Naive B cell (primary cell): ENCODE measurements around the gene ELFN1. TPM values are rescaled to one million over a fixed set of nuclear protein-coding genes. Genes with fewer than 3 reads are reported as not detected.

Source experiments
- ATAC-seq, 2 donors: fragments of 150-1000 bp; cut with Tn5 transposase; 2 replicates each; pipeline ENCODE4 v1.10.0; 2021; ENCODE audit warnings: low read depth in 2 of 2, mild to moderate bottlenecking in 2 of 2, moderate library complexity in 2 of 2
- DNase-seq: peaks from one replicate; pipeline ENCODE4 v3.0.0; 2022
- H3K27ac Mint-ChIP-seq, 6 donors: one replicate each; pipeline ENCODE4 v1.8.0; 2020 to 2022; ENCODE audit warnings: mild to moderate bottlenecking in 6 of 6, mixed read lengths in 6 of 6, moderate library complexity in 5 of 6, inconsistent platforms in 2 of 6
- H3K27me3 Mint-ChIP-seq, 3 donors: one replicate each; pipeline ENCODE4 v1.8.0; 2021 to 2022; ENCODE audit warnings: mixed read lengths in 3 of 3, mild to moderate bottlenecking in 1 of 3
- H3K36me3 Mint-ChIP-seq, 2 donors: one replicate each; pipeline ENCODE4 v1.8.0; 2020 to 2022; ENCODE audit warnings: mixed read lengths in 2 of 2, inconsistent platforms in 1 of 2, mild to moderate bottlenecking in 1 of 2
- H3K4me1 Mint-ChIP-seq, 3 donors: one replicate each; pipeline ENCODE4 v1.8.0; 2020 to 2022; ENCODE audit warnings: mixed read lengths in 3 of 3, inconsistent platforms in 1 of 3, mild to moderate bottlenecking in 1 of 3, moderate library complexity in 1 of 3
- H3K4me3 Mint-ChIP-seq, 8 donors: one replicate each; pipeline ENCODE4 v1.8.0; 2020 to 2022; ENCODE audit warnings: mild to moderate bottlenecking in 8 of 8, mixed read lengths in 8 of 8, moderate library complexity in 8 of 8, inconsistent platforms in 2 of 8
- H3K9me3 Mint-ChIP-seq, 7 donors: one replicate each; pipeline ENCODE4 v1.8.0; 2020 to 2022; ENCODE audit warnings: mixed read lengths in 7 of 7, mild to moderate bottlenecking in 5 of 7, inconsistent platforms in 2 of 7, moderate library complexity in 1 of 7
- polyA plus RNA-seq, 6 donors: library from polyadenylated mRNA; unstranded; fragments of 300-500 nt; fragmentation: Illumina TruSeq; gene quantifications; one replicate each; pipeline ENCODE4 v1.2.3, GENCODE V29; 2021; ENCODE audit warnings: low read depth in 6 of 6

ELFN1 gene
- polyA plus RNA-seq, 6 donors from 2014 or later = not detected

DNA sequence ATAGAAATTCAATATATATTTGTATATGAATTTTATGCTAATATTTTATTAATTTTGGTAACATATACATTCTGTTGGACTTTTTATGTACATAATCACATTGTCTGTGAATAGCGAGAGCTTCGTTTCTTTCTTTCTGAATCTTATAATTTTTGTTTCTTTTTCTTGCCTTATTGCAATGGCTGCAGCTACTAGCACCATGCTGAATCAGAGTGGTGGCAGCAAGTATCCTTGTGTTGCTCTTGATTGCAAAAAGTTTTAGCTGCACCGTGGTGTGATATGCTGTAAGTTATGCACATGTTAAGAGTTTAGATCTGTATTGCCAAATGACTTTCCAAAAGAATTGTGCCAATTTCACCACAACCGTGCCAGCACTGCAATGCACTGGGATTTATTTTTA is 32.6 kb downstream of the ELFN1 start:
- ATAC-seq (no peak), DNase-seq (no peak)
- peaks cover 0 to 22% (median 18%) of the 10 kb centered on the region in 7 donors for H3K9me3 Mint-ChIP-seq
- H3K27ac Mint-ChIP-seq = no peak overlapping the region
- H3K4me1 Mint-ChIP-seq = peaks cover 0 to 2% (median 0%) of the 10 kb centered on the region in 3 donors
- no peaks in the 10 kb centered on the region for H3K36me3 Mint-ChIP-seq
- no peak overlapping the region for H3K4me3 Mint-ChIP-seq
- peaks cover 15 to 31% (median 16%) of the 10 kb centered on the region in 3 donors for H3K27me3 Mint-ChIP-seq

DNA sequence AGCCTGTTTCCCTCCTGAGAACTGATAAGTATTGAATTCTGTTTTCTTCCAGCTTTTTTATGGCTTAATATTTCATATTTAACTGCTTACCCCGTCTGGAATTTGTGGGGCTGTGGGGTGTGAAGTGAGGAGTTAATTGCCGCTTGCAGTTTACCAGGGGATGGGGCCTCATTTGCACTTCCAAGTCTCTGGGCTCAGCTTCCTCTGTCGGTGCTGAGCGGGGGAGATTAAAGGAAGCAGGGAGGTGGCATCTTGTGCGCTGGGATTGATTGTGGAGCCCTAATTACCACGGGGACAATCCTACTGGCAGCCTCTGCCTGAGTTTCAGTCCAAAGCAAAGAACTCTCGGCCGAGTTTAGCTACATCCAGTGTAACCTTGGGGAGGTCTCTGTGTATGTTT is 33.4 kb downstream of the ELFN1 start:
- Mint-ChIP-seq H3K36me3 (no peaks in the 10 kb centered on the region), H3K4me3 (no peak overlapping the region), H3K27ac (peak overlapping the region in 1 of 6 donors; percentile 20), H3K27me3 (peaks cover 8 to 31% (median 12%) of the 10 kb centered on the region in 3 donors), H3K4me1 (peaks cover 0 to 3% (median 0%) of the 10 kb centered on the region in 3 donors), H3K9me3 (peaks cover 0 to 22% (median 18%) of the 10 kb centered on the region in 7 donors)
- no peak for ATAC-seq
- no peak for DNase-seq

DNA sequence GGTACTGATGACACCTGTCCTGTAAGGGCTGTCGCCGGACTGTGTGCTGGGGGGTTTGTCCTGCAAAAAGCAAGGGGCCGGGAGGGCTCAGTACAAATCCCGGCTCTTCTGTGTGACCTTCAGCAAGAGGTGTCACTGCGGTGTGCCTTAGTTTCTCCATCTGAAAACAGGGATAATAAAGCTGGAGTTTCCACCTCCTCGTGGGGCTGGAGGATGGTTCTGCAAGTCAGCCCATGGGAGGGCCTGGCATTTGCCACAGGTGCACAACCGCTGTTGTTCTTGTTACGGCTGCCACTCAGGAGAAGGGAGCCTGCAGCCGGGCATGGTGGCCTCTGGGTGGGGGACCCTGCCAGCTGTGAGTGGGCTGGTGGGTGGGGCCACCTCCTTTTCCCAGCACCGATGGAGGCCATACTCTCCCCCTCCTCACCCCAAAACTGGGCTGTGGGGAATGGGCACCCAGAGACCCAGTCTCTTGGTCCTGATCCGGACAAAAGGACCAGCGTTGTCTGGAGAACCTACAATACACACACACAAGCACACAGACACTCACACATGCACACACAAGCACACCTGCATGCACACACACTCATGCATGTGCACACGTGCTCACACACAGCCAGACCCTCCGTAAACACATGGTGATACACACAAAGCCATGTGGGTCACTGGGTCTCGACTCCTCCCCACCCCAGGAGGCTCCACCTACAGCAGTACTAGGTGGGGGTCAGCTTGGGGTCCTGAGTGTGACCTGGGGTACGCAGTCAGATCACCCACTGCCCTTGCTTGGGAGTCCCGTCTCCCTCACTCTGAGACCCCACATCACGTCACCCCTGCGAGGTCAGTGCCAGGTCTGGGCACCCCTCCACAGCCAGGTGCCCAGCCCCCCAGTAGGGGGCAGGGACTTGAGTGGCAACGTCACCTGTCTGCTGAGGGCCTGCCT is 34.1 kb downstream of the ELFN1 start:
- no peak overlapping the region for H3K27ac Mint-ChIP-seq
- H3K36me3 Mint-ChIP-seq = no peaks in the 10 kb centered on the region
- ATAC-seq = no peak
- peaks cover 0 to 23% (median 19%) of the 10 kb centered on the region in 7 donors for H3K9me3 Mint-ChIP-seq
- H3K4me1 Mint-ChIP-seq = peaks cover 0 to 3% (median 0%) of the 10 kb centered on the region in 3 donors
- H3K4me3 Mint-ChIP-seq = no peak overlapping the region
- H3K27me3 Mint-ChIP-seq = peaks cover under 1 to 36% (median 5%) of the 10 kb centered on the region in 3 donors
- DNase-seq = no peak

DNA sequence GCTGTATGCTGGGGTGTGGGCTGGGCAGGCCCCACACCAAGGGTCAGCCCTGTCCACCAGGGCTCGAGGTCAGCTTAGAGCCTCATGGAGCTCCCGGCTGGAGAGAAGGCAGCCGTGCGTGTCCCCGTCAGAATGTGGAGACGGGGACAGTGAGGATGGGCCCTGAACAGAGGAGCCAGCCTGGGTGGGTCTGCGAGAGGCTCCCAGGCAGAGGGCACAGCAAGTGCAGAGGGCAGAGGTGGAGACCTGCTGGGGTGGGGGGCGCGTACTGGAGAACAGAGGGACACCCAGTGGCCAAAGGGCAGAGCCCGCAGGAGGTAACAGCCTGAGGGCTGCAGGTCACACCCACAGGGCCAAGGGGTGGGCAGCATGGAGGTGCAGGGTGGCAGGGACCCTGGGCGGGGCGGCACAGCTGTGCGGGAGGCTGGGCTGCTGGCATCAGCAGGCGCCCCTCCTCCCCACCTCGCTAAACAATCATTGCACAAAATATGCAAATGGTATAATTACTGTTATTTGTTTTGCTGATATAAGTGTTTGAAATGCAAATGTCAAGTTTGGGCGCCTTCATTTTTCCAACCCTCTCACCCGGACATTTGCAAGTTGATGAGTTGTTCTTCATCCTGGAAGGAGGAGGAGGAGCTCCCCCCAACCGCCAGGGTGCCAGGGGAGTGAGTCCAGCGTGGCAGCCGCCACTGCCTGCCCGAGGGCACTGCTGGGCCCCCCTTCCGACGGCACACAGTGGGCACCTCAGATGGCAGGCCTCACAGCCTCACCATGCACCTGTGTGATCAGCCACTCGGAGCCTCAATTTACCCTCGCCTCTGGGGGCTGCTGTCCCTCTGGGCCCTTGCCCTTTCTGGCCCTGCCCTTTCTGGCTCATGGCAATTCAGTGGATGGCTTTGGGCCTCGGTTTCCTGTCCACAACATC is 35.0 kb downstream of the ELFN1 start:
- ATAC-seq (no peak), DNase-seq (no peak)
- peaks cover 0 to 37% (median 2%) of the 10 kb centered on the region in 3 donors for H3K27me3 Mint-ChIP-seq
- no peak overlapping the region for H3K27ac Mint-ChIP-seq
- H3K4me1 Mint-ChIP-seq = peaks cover 0 to 3% (median 0%) of the 10 kb centered on the region in 3 donors
- H3K9me3 Mint-ChIP-seq = peaks cover 0 to 33% (median 25%) of the 10 kb centered on the region in 7 donors
- peak overlapping the region in 1 of 8 donors; percentile 75 for H3K4me3 Mint-ChIP-seq
- peaks cover 0 to 4% of the 10 kb centered on the region in 2 donors for H3K36me3 Mint-ChIP-seq

DNA sequence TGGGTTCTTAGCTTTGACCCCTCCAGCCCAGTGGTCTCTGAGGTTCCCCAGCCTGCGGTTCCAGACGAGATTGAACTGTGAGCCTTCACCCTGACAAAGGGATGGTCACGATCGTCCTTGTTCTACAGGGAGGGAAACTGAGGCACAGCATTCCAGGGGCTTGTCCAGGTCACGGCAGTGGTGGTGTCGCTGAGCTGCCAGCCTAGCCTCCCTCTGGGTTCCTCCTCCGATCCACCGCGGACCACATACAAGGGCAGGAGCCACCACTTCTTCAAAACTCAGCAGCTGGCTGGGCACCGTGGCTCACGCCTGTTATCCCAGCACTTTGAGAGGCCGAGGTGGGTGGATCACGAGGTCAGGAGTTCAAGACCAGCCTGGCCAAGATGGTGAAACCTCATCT is 35.8 kb downstream of the ELFN1 start:
- peaks cover 0 to 3% (median 0%) of the 10 kb centered on the region in 3 donors for H3K4me1 Mint-ChIP-seq

DNA sequence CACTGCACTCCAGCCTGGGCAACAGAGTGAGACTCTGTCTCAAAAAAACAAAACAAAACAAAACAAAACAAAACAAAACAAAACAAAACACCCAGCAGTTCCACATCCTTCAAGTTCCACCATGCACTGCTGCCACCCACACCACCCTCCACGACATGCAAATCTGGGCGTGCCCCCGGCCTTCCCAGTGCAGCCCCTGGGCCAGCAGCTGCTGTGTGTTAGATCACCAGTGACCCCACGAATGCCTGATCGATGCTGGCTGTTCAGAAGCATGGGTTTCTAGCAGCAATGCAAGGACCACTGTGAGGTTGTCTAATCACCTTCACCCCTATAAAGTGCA is 36.3 kb downstream of the ELFN1 start:
- Mint-ChIP-seq H3K9me3 (peaks cover 0 to 31% (median 26%) of the 10 kb centered on the region in 7 donors), H3K4me3 (no peak overlapping the region), H3K27ac (no peak overlapping the region), H3K4me1 (peaks cover 0 to 3% (median 0%) of the 10 kb centered on the region in 3 donors), H3K36me3 (peaks cover 0 to 4% of the 10 kb centered on the region in 2 donors), H3K27me3 (peaks cover 0 to 41% (median 6%) of the 10 kb centered on the region in 3 donors)
- no peak for ATAC-seq
- no peak for DNase-seq

More for the DNA sequence above, 35.8 kb downstream of the ELFN1 start:
- Mint-ChIP-seq H3K27me3 (peaks cover 0 to 40% (median under 1%) of the 10 kb centered on the region in 3 donors), H3K27ac (peak overlapping the region in 1 of 6 donors; percentile 47), H3K36me3 (peaks cover 0 to 4% of the 10 kb centered on the region in 2 donors), H3K9me3 (peaks cover 0 to 31% (median 26%) of the 10 kb centered on the region in 7 donors), H3K4me3 (peak overlapping the region in 1 of 8 donors; percentile 75)
- no peak for DNase-seq
- ATAC-seq = no peak

DNA sequence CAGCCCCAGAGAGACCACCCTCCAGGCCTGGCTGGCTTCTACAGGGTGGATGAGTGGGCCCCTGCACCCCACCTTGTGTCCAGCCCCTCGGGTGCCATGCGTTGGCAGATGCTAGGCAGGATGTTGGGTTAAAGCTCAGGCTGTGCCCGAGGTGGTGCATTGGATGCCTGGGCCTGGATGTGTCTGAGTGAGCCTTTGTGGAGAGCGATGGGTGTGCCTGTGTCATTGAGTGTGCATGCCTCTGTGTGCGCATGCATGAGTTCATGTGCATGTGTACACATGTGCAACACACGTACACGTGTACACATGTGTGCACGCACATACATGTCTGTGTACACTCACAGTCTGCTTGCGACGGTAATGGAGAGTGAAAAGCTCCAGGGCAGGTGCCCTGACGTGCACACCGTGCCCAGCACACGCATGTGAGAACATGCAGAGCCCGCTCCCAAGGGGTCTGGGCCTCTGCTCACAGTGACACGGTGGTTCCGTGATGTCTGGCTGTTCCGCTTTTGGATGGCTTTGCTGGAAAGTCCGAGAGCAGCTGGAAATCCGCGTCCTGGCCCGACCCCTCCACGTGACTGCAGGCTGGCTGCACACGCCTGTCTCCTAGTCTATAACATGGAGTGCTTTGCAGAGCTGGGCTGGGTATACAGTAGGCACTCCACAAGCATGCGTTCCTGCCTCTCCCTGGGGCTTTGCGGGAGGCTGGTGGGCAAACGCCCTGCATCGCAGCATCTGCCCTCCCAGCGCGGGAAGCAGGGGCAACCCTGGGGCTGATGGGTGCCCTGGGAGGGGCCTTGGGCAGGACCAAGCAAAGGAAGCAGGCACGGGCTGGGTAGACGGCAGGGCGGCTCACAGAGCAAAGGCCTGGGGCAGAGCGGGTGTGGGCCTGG is 36.9 kb downstream of the ELFN1 start:
- H3K27me3 Mint-ChIP-seq = peaks cover 0 to 41% (median 10%) of the 10 kb centered on the region in 3 donors
- peaks cover 0 to 3% (median 0%) of the 10 kb centered on the region in 3 donors for H3K4me1 Mint-ChIP-seq
- H3K9me3 Mint-ChIP-seq = peaks cover 0 to 28% (median 23%) of the 10 kb centered on the region in 7 donors
- no peak for DNase-seq
- H3K36me3 Mint-ChIP-seq = peaks cover 0 to 4% of the 10 kb centered on the region in 2 donors
- ATAC-seq = no peak
- H3K4me3 Mint-ChIP-seq = no peak overlapping the region
- H3K27ac Mint-ChIP-seq = no peak overlapping the region

DNA sequence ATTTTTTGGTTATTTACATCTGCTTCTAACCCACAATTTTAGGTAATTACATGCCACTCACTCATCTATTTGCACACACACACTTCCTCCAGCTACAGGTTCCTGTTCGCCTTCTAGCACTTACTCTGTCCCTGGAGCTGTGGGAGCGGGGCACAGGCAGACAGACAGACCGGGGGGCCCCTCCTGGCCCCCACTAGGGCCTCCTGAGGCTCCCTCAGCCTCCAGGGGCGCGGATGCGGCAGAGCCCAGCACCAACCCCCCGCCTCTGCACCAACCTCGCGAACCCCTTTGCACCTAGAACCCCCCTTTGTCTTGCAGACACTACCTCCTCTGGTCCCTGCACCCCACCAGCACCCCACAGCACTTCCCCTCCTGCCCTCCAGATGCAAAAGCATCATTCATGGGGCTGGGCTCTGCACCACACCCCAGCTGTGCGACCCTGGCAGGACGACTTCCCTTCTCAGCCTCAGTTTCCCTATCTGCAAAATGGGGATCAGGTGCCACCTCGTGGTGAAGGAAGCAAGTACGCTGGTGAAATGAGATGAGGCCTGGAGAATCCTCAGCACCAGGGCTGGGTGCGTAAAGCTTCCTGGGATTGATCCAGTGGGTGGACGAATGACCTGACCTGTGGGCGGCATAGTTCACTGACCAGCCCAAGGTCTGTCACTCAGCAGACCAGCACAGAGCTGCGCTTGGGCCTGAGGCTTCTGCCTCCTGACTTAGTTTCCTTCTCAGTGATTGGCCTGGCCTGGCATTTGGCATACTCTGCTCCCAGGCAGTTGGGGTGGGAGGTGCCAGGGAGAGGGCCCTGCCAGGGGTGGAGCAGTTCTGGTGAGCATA is 37.9 kb downstream of the ELFN1 start:
- H3K27ac Mint-ChIP-seq = no peak overlapping the region

DNA sequence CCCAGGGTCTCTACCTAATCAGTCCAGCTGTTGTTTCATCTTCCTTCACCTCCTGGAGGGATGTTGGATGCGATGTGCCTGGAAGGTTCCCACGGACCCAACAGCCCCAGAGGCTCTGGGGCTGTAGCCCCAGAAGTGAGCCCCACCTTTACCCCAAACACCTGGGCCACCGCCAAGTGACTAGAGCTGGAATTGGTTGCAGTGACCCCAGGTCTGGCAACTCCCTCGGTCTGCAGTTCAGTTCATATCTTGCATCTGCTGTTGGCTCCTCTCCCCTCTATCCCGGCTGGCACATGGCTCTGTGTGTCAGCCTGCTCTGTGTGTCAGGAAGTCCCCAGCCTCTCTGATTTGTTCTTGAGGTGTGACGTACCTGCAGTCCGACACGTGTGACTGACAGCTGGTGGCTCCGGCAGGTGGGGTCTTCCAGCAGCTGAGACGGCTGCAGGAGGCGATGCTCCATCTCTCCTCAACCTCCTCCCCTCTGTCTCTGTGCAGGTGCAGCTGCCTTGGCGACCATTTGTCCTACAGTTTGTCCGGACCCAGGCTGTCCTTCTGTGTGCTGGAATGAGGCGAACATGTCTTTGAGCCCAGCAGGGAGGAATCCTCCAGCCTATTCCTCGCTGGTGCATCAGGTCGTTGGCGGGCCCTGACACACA is 38.6 kb downstream of the ELFN1 start:
- Mint-ChIP-seq H3K36me3 (peaks cover 0 to 4% of the 10 kb centered on the region in 2 donors), H3K9me3 (peaks cover 0 to 12% (median 9%) of the 10 kb centered on the region in 7 donors), H3K27me3 (peaks cover 0 to 30% (median 16%) of the 10 kb centered on the region in 3 donors), H3K4me1 (peaks cover 0 to 3% (median 0%) of the 10 kb centered on the region in 3 donors), H3K4me3 (no peak overlapping the region), H3K27ac (no peak overlapping the region)
- DNase-seq (no peak), ATAC-seq (no peak)

More for the DNA sequence above, 37.9 kb downstream of the ELFN1 start:
- ATAC-seq = no peak
- no peak overlapping the region for H3K4me3 Mint-ChIP-seq
- peaks cover 0 to 33% (median 14%) of the 10 kb centered on the region in 3 donors for H3K27me3 Mint-ChIP-seq
- peaks cover 0 to 4% of the 10 kb centered on the region in 2 donors for H3K36me3 Mint-ChIP-seq
- H3K9me3 Mint-ChIP-seq = peaks cover 0 to 18% (median 13%) of the 10 kb centered on the region in 7 donors
- peaks cover 0 to 3% (median 0%) of the 10 kb centered on the region in 3 donors for H3K4me1 Mint-ChIP-seq
- DNase-seq = no peak

DNA sequence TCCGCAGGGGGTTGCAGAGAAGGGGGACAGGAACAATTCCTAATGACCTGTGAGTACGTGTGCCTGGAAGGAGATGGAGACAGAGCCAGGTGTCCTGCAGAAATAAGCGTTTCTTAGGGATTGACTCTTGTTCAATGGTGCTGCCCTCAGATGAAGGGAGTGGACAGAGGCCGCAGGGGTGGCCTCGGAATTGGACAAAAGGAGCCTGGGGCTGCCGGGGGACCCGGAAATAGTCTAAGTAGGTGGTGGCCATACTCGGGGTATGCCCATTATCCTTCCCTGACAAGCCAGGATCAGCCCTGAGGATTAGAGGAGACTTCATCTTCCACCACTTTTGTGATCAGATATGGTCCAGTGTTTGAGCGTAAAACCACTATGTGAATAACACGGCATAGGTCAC is 39.2 kb downstream of the ELFN1 start:
- Mint-ChIP-seq H3K27ac (no peak overlapping the region), H3K4me1 (peaks cover 0 to 3% (median 0%) of the 10 kb centered on the region in 3 donors), H3K9me3 (peaks cover 0 to 12% (median 9%) of the 10 kb centered on the region in 7 donors), H3K4me3 (no peak overlapping the region), H3K27me3 (peaks cover 0 to 30% (median 16%) of the 10 kb centered on the region in 3 donors), H3K36me3 (peaks cover 0 to 4% of the 10 kb centered on the region in 2 donors)
- ATAC-seq (no peak), DNase-seq (no peak)

DNA sequence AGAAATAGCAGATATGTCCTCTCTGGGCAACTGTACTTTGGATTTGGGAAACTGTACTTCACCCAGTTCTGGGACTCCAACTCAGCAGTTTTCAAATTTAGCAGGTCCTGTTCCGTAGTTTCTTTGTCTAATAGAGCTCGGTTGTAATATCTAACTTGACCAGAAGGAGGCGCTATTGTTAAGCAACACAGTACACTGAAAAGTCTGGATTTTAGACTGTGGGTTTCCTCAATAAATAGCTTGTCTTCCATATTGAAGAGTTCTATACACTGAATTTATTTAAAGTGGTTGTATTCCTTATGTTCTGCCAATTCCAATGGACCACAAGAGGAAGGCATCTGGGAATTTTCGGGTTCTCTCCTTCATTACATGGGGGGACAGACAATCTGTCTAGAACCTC is 39.8 kb downstream of the ELFN1 start:
- ATAC-seq (no peak), DNase-seq (no peak)
- H3K27ac Mint-ChIP-seq = no peak overlapping the region
- H3K4me3 Mint-ChIP-seq = no peak overlapping the region
- H3K36me3 Mint-ChIP-seq = peaks cover 0 to 4% of the 10 kb centered on the region in 2 donors
- H3K4me1 Mint-ChIP-seq = peaks cover 0 to 3% (median 0%) of the 10 kb centered on the region in 3 donors
- peaks cover 0 to 25% (median 16%) of the 10 kb centered on the region in 3 donors for H3K27me3 Mint-ChIP-seq
- H3K9me3 Mint-ChIP-seq = peaks cover 0 to 12% (median 9%) of the 10 kb centered on the region in 7 donors
